Activated T-helper 17 cell treated with anti-CD3 and anti-CD28 coated beads, Interleukin-2, amount 50 U/mL, for 72 hours (primary cell): ENCODE data around the gene MET. TPM values are rescaled to one million over a fixed set of nuclear protein-coding genes. Genes with fewer than 3 reads are reported as not detected.
A peak's percentile ranks its signal among the peaks of the same experiment; 100 is the strongest.

Experiments used
- ATAC-seq: fragments of 150-1000 bp; cut with Tn5 transposase; replicated peaks from 2 replicates; pipeline ENCODE4 v1.10.0; 2021; ENCODE audit warnings: mild to moderate bottlenecking, moderate library complexity
- H3K27ac Mint-ChIP-seq: one replicate; pipeline ENCODE4 v1.8.0; 2022; ENCODE audit warnings: mixed read lengths
- H3K27me3 Mint-ChIP-seq: one replicate; pipeline ENCODE4 v1.8.0; 2022; ENCODE audit warnings: mixed read lengths
- H3K36me3 Mint-ChIP-seq: one replicate; pipeline ENCODE4 v1.8.0; 2022; ENCODE audit warnings: low read depth, mild to moderate bottlenecking, mixed read lengths
- H3K4me1 Mint-ChIP-seq: one replicate; pipeline ENCODE4 v1.8.0; 2022; ENCODE audit warnings: mixed read lengths
- H3K4me3 Mint-ChIP-seq: one replicate; pipeline ENCODE4 v1.8.0; 2022; ENCODE audit warnings: mild to moderate bottlenecking, mixed read lengths
- H3K9me3 Mint-ChIP-seq: one replicate; pipeline ENCODE4 v1.8.0; 2022; ENCODE audit warnings: mixed read lengths
- total RNA-seq, 2 donors: library from RNA; stranded (reverse); gene quantifications; one replicate each; pipeline ENCODE4 v1.2.3, GENCODE V29; 2022

The MET gene
- total RNA-seq, 2 donors from 2014 or later, result 0.08 to 1.6 TPM

- ATAC-seq, result no peak
- Mint-ChIP-seq H3K9me3 (no peaks in the 10 kb centered on the region), H3K36me3 (no peaks in the 10 kb centered on the region), H3K27ac (no peak overlapping the region), H3K27me3 (peaks cover 13% of the 10 kb centered on the region), H3K4me3 (no peak overlapping the region), H3K4me1 (no peaks in the 10 kb centered on the region)
These were observed 105.8 kb downstream of the MET start for GRCh38 chr7:116777651-116778281.

GRCh38 chr7:116779216-116779615, 107.2 kb downstream of the MET start:
- Mint-ChIP-seq H3K4me3 (no peak overlapping the region), H3K27me3 (peaks cover 5% of the 10 kb centered on the region), H3K4me1 (no peaks in the 10 kb centered on the region), H3K9me3 (no peaks in the 10 kb centered on the region), H3K36me3 (no peaks in the 10 kb centered on the region), H3K27ac (no peak overlapping the region)
- ATAC-seq, result no peak

GRCh38 chr7:116779931-116780330, 107.9 kb downstream of the MET start:
- Mint-ChIP-seq H3K27ac (no peak overlapping the region), H3K9me3 (no peaks in the 10 kb centered on the region), H3K36me3 (no peaks in the 10 kb centered on the region), H3K4me1 (no peaks in the 10 kb centered on the region), H3K4me3 (no peak overlapping the region), H3K27me3 (peaks cover 1% of the 10 kb centered on the region)
- no peak for ATAC-seq

GRCh38 chr7:116780521-116780920, 108.5 kb downstream of the MET start:
- ATAC-seq, result peak; percentile 66
- no peaks in the 10 kb centered on the region for H3K27me3 Mint-ChIP-seq
- H3K4me1 Mint-ChIP-seq, result no peaks in the 10 kb centered on the region
- no peaks in the 10 kb centered on the region for H3K36me3 Mint-ChIP-seq
- no peak overlapping the region for H3K4me3 Mint-ChIP-seq
- no peak overlapping the region for H3K27ac Mint-ChIP-seq
- no peaks in the 10 kb centered on the region for H3K9me3 Mint-ChIP-seq

GRCh38 chr7:116780966-116781365, 109.0 kb downstream of the MET start:
- no peak overlapping the region for H3K4me3 Mint-ChIP-seq
- H3K4me1 Mint-ChIP-seq, result no peaks in the 10 kb centered on the region
- no peaks in the 10 kb centered on the region for H3K36me3 Mint-ChIP-seq
- H3K27ac Mint-ChIP-seq, result no peak overlapping the region
- no peaks in the 10 kb centered on the region for H3K27me3 Mint-ChIP-seq
- H3K9me3 Mint-ChIP-seq, result no peaks in the 10 kb centered on the region
- ATAC-seq, result no peak

- Mint-ChIP-seq H3K27ac (no peak overlapping the region), H3K9me3 (no peaks in the 10 kb centered on the region), H3K4me3 (no peak overlapping the region)
These were observed 109.6 kb downstream of the MET start for GRCh38 chr7:116781584-116781983.

GRCh38 chr7:116782177-116782711, 110.2 kb downstream of the MET start:
- Mint-ChIP-seq H3K36me3 (no peaks in the 10 kb centered on the region), H3K9me3 (no peaks in the 10 kb centered on the region), H3K27ac (no peak overlapping the region), H3K4me1 (no peaks in the 10 kb centered on the region), H3K27me3 (no peaks in the 10 kb centered on the region), H3K4me3 (no peak overlapping the region)
- no peak for ATAC-seq

More at GRCh38 chr7:116781584-116781983, 109.6 kb downstream of the MET start:
- Mint-ChIP-seq H3K36me3 (no peaks in the 10 kb centered on the region), H3K4me1 (no peaks in the 10 kb centered on the region), H3K27me3 (no peaks in the 10 kb centered on the region)
- no peak for ATAC-seq

GRCh38 chr7:116783666-116784318, 111.8 kb downstream of the MET start:
- Mint-ChIP-seq H3K36me3 (no peaks in the 10 kb centered on the region), H3K27me3 (no peaks in the 10 kb centered on the region), H3K27ac (no peak overlapping the region), H3K4me3 (no peak overlapping the region), H3K9me3 (no peaks in the 10 kb centered on the region), H3K4me1 (no peaks in the 10 kb centered on the region)
- ATAC-seq, result no peak

- Mint-ChIP-seq H3K4me3 (no peak overlapping the region), H3K36me3 (no peaks in the 10 kb centered on the region), H3K27me3 (no peaks in the 10 kb centered on the region), H3K27ac (no peak overlapping the region), H3K4me1 (no peaks in the 10 kb centered on the region), H3K9me3 (no peaks in the 10 kb centered on the region)
- no peak for ATAC-seq
These were observed 112.7 kb downstream of the MET start for GRCh38 chr7:116784647-116785046.

GRCh38 chr7:116785843-116786242, 113.8 kb downstream of the MET start:
- Mint-ChIP-seq H3K27ac (no peak overlapping the region), H3K9me3 (no peaks in the 10 kb centered on the region), H3K4me3 (no peak overlapping the region), H3K27me3 (no peaks in the 10 kb centered on the region), H3K36me3 (no peaks in the 10 kb centered on the region), H3K4me1 (no peaks in the 10 kb centered on the region)
- no peak for ATAC-seq

GRCh38 chr7:116786791-116787443, 114.9 kb downstream of the MET start:
- no peaks in the 10 kb centered on the region for H3K9me3 Mint-ChIP-seq
- H3K4me3 Mint-ChIP-seq, result no peak overlapping the region
- peaks cover under 1% of the 10 kb centered on the region for H3K27me3 Mint-ChIP-seq
- no peak overlapping the region for H3K27ac Mint-ChIP-seq
- ATAC-seq, result peak; percentile 94
- no peaks in the 10 kb centered on the region for H3K4me1 Mint-ChIP-seq
- H3K36me3 Mint-ChIP-seq, result no peaks in the 10 kb centered on the region

GRCh38 chr7:116787881-116788280, 115.9 kb downstream of the MET start:
- no peaks in the 10 kb centered on the region for H3K36me3 Mint-ChIP-seq
- peaks cover 3% of the 10 kb centered on the region for H3K27me3 Mint-ChIP-seq
- H3K9me3 Mint-ChIP-seq, result no peaks in the 10 kb centered on the region
- H3K4me1 Mint-ChIP-seq, result no peaks in the 10 kb centered on the region
- H3K4me3 Mint-ChIP-seq, result no peak overlapping the region
- no peak overlapping the region for H3K27ac Mint-ChIP-seq
- ATAC-seq, result no peak

GRCh38 chr7:116788572-116789197, 116.7 kb downstream of the MET start:
- no peak for ATAC-seq
- H3K4me1 Mint-ChIP-seq, result no peaks in the 10 kb centered on the region
- H3K4me3 Mint-ChIP-seq, result no peak overlapping the region
- H3K27me3 Mint-ChIP-seq, result peaks cover 3% of the 10 kb centered on the region
- no peaks in the 10 kb centered on the region for H3K36me3 Mint-ChIP-seq
- no peak overlapping the region for H3K27ac Mint-ChIP-seq
- no peaks in the 10 kb centered on the region for H3K9me3 Mint-ChIP-seq

- no peak for ATAC-seq
- Mint-ChIP-seq H3K27ac (no peak overlapping the region), H3K9me3 (no peaks in the 10 kb centered on the region), H3K36me3 (no peaks in the 10 kb centered on the region), H3K4me3 (no peak overlapping the region), H3K4me1 (no peaks in the 10 kb centered on the region), H3K27me3 (peaks cover 10% of the 10 kb centered on the region)
These were observed 118.0 kb downstream of the MET start for GRCh38 chr7:116790025-116790424.
